ENCODE results near the gene NTF3.

Gene NTF3

DNA sequence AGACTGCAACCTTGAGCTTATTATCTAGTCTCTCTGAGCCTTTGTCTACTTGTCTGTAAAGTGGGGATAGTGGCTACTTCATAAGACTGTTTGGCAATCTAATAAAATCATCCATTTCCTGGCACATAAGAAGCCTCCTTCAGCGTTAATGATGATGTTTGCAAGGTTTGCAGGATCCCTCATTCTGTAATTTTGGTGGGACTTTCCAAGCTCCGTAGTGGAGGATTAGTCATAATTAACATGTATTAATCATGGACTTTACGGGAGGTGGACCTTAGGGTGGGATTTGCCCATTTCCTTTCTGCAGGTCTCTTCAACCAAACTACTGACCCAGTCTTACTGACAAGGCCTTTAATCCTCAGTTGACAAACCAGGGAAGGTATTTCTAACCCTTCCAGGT lies 66.2 kb downstream of the NTF3 start:
- no peaks in the 10 kb centered on the region for H3K36me3 ChIP-seq (ENCODE audit: control insufficient read depth, insufficient read depth, low read length)
- no peak overlapping the region for H3K4me3 ChIP-seq (ENCODE audit: insufficient read depth, low read depth, low read length, poor library complexity, severe bottlenecking)
- DNase-seq: no peak
- H3K27ac ChIP-seq (ENCODE audit: insufficient read depth, low read length, poor library complexity, severe bottlenecking): no peak overlapping the region
- H3K4me1 ChIP-seq (ENCODE audit: control insufficient read depth, insufficient read depth, low read length, poor library complexity, severe bottlenecking): no peaks in the 10 kb centered on the region
- H3K9me3 ChIP-seq (ENCODE audit: control insufficient read depth, low read length): no peaks in the 10 kb centered on the region
- no peaks in the 10 kb centered on the region for H3K27me3 ChIP-seq (replicated peaks; ENCODE audit: control insufficient read depth, insufficient read depth, low read length, poor library complexity, severe bottlenecking)

DNA sequence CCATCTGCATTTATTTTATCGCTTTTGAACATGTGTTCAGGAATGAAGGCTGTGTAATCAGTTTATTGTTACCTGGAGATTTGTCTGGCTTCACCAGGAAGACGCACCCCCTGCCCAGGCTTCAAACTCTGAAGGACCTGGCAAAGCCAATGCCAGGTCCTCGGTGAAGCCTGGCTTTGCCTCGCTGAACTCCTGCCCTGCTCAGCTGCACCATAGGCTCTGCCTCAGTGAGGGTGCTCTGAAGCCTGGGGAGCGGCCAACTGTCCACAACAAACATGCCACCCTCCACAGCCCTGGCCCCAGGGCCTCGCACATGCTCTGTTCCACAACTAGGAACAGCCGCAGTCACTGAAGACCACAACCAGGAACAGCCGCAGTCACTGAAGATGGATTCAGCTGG lies 66.9 kb downstream of the NTF3 start:
- no peak overlapping the region for H3K27ac ChIP-seq (ENCODE audit: insufficient read depth, low read length, poor library complexity, severe bottlenecking)

DNA sequence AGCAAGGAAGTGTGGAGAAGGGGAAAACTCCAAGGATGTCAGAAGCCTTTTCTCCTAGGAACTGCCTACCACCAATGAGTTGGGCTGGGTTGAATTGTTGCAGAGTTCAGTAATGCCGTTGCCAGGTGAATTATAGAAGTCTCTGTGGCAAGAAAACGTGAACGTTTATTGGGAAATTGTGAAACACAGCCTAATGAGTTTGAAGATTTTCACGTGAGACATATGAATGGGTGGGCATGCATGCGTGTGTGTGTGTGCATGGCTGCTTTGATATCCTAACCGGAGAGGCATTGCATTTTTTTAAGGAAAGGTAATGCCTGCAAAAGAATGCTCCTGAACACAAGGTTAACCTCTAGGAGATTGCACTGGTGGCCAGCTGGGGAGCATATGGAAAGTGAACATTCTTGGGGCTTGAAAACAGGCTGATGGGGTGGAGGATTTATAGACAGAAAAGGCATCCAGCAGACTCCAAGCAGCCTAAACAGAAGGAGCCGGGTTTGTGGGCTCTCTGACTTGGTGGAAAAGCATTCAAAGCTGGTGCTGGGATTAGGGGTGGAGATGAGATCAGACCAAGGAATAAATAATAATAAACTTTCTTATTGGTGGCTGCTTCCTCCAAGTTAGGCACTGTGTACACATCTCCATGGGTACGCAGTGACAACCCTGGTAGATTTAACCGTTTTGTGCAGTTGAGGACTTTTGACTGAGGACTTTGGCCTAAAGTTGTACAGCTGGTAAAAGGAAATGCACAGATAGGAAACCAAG lies 67.8 kb downstream of the NTF3 start:
- Histone ChIP-seq H3K36me3 (ENCODE audit: control insufficient read depth, insufficient read depth, low read length) (no peaks in the 10 kb centered on the region), H3K27ac (ENCODE audit: insufficient read depth, low read length, poor library complexity, severe bottlenecking) (no peak overlapping the region), H3K9me3 (ENCODE audit: control insufficient read depth, low read length) (no peaks in the 10 kb centered on the region), H3K27me3 (replicated peaks; ENCODE audit: control insufficient read depth, insufficient read depth, low read length, poor library complexity, severe bottlenecking) (no peaks in the 10 kb centered on the region), H3K4me3 (ENCODE audit: insufficient read depth, low read depth, low read length, poor library complexity, severe bottlenecking) (no peak overlapping the region), H3K4me1 (ENCODE audit: control insufficient read depth, insufficient read depth, low read length, poor library complexity, severe bottlenecking) (no peaks in the 10 kb centered on the region)
- DNase-seq: no peak

More for the DNA sequence above, 66.9 kb downstream of the NTF3 start:
- Histone ChIP-seq H3K4me3 (ENCODE audit: insufficient read depth, low read depth, low read length, poor library complexity, severe bottlenecking) (no peak overlapping the region), H3K9me3 (ENCODE audit: control insufficient read depth, low read length) (no peaks in the 10 kb centered on the region), H3K36me3 (ENCODE audit: control insufficient read depth, insufficient read depth, low read length) (no peaks in the 10 kb centered on the region), H3K4me1 (ENCODE audit: control insufficient read depth, insufficient read depth, low read length, poor library complexity, severe bottlenecking) (no peaks in the 10 kb centered on the region), H3K27me3 (replicated peaks; ENCODE audit: control insufficient read depth, insufficient read depth, low read length, poor library complexity, severe bottlenecking) (no peaks in the 10 kb centered on the region)
- no peak for DNase-seq

DNA sequence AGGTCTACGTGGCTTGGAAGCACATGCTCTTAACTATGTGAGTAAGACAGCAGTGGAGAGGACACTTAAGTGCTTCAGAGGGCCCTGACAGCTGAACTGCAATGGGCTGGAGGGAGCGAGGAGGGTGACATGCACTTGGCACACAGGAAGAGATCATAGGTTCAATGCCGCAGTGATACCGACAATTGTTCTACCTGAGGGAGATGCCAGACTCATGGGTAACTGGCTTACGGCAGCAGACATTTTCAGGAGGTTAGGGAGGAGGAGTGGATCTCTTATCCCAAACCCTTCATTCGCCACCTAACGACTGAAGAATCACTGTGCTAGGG lies 68.4 kb downstream of the NTF3 start:
- Histone ChIP-seq H3K4me3 (ENCODE audit: insufficient read depth, low read depth, low read length, poor library complexity, severe bottlenecking) (no peak overlapping the region), H3K4me1 (ENCODE audit: control insufficient read depth, insufficient read depth, low read length, poor library complexity, severe bottlenecking) (no peaks in the 10 kb centered on the region), H3K27me3 (replicated peaks; ENCODE audit: control insufficient read depth, insufficient read depth, low read length, poor library complexity, severe bottlenecking) (no peaks in the 10 kb centered on the region), H3K36me3 (ENCODE audit: control insufficient read depth, insufficient read depth, low read length) (no peaks in the 10 kb centered on the region), H3K27ac (ENCODE audit: insufficient read depth, low read length, poor library complexity, severe bottlenecking) (no peak overlapping the region), H3K9me3 (ENCODE audit: control insufficient read depth, low read length) (no peaks in the 10 kb centered on the region)
- no peak for DNase-seq

DNA sequence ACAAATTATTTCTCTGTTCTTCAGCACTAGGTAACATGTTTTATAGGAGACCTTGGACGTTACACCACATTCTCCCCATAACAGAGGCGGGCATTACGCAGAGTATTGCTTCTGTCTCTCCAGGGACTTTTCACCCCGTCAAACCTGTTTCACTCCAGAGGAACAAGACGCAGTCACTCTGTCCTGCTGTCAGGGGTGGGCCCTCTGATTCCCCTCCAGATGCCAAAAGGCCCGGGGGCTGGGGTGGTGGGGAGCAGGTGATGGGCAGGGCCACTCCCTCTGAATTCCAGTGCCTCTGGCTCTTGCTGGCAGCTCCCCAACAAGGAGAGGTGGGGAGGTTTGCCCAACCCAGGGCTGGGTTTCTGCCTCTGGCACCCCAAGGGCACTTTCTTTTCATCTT lies 71.9 kb downstream of the NTF3 start:
- Histone ChIP-seq H3K4me3 (ENCODE audit: insufficient read depth, low read depth, low read length, poor library complexity, severe bottlenecking) (no peak overlapping the region), H3K9me3 (ENCODE audit: control insufficient read depth, low read length) (no peaks in the 10 kb centered on the region), H3K27ac (ENCODE audit: insufficient read depth, low read length, poor library complexity, severe bottlenecking) (no peak overlapping the region), H3K27me3 (replicated peaks; ENCODE audit: control insufficient read depth, insufficient read depth, low read length, poor library complexity, severe bottlenecking) (no peaks in the 10 kb centered on the region), H3K4me1 (ENCODE audit: control insufficient read depth, insufficient read depth, low read length, poor library complexity, severe bottlenecking) (no peaks in the 10 kb centered on the region), H3K36me3 (ENCODE audit: control insufficient read depth, insufficient read depth, low read length) (no peaks in the 10 kb centered on the region)
- no peak for DNase-seq

DNA sequence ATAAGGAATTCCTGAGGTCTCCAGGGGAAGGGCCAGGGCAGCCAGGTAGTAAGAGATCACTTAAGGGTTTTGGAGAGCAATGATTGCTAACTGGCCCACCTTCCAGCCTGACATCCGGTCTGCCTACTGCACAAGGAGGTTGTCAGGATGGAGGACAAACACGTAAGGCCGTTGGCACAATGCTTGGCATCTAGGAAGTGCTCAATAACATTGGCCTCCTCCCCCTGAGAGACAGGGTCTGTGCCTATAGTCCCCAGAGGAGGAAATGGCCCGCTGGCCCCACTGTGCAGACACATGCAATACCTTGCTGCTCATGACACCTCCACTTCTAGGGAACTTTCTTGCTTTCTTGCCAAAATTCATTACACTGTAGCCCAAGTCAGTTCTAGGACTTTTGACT lies 73.2 kb downstream of the NTF3 start:
- H3K27me3 ChIP-seq (replicated peaks; ENCODE audit: control insufficient read depth, insufficient read depth, low read length, poor library complexity, severe bottlenecking): no peaks in the 10 kb centered on the region
- no peaks in the 10 kb centered on the region for H3K4me1 ChIP-seq (ENCODE audit: control insufficient read depth, insufficient read depth, low read length, poor library complexity, severe bottlenecking)
- H3K9me3 ChIP-seq (ENCODE audit: control insufficient read depth, low read length): no peaks in the 10 kb centered on the region
- DNase-seq: no peak
- H3K36me3 ChIP-seq (ENCODE audit: control insufficient read depth, insufficient read depth, low read length): no peaks in the 10 kb centered on the region
- H3K27ac ChIP-seq (ENCODE audit: insufficient read depth, low read length, poor library complexity, severe bottlenecking): no peak overlapping the region
- no peak overlapping the region for H3K4me3 ChIP-seq (ENCODE audit: insufficient read depth, low read depth, low read length, poor library complexity, severe bottlenecking)

DNA sequence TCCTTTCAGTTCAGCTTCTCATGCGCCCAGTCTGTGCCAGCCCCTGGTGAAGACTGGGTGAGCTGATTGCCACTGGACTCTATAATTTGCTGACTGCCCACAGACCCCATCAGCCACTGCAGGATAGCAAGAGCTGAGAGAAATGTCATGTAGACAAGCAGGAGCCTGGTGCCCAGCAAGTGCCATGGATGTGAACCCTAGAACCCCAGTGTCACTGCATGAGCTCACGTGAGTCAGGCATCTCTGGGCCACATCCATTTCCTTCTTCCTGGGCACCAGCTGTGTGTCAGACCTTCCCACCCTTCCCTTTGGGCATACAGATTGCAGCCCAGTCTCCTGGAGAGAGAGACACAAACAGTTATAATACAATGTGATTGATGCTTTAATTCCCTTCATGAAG lies 73.8 kb downstream of the NTF3 start:
- Histone ChIP-seq H3K27ac (ENCODE audit: insufficient read depth, low read length, poor library complexity, severe bottlenecking) (no peak overlapping the region), H3K36me3 (ENCODE audit: control insufficient read depth, insufficient read depth, low read length) (no peaks in the 10 kb centered on the region), H3K27me3 (replicated peaks; ENCODE audit: control insufficient read depth, insufficient read depth, low read length, poor library complexity, severe bottlenecking) (no peaks in the 10 kb centered on the region), H3K4me1 (ENCODE audit: control insufficient read depth, insufficient read depth, low read length, poor library complexity, severe bottlenecking) (no peaks in the 10 kb centered on the region), H3K9me3 (ENCODE audit: control insufficient read depth, low read length) (no peaks in the 10 kb centered on the region), H3K4me3 (ENCODE audit: insufficient read depth, low read depth, low read length, poor library complexity, severe bottlenecking) (no peak overlapping the region)
- DNase-seq: no peak

DNA sequence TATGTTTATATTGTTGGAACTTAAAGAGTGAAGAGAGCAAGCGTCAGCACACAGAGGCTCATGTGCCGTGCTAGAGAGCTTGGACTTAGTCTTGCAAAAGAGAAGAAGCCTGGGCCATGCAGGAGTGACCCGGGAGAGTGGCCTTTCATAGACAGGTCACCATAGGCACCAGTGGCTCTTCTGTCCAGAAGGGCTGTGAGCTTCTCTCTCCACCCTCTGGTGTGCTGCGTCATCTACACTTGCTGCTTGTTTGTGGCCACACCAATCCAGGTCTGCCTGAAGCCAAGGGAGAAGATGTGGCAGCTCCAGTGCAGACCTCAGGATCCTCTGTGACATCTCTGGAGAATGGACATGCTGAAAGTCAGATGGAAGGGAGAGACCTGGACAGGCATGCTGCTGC lies 74.4 kb downstream of the NTF3 start:
- H3K4me3 ChIP-seq (ENCODE audit: insufficient read depth, low read depth, low read length, poor library complexity, severe bottlenecking): no peak overlapping the region
- H3K27me3 ChIP-seq (replicated peaks; ENCODE audit: control insufficient read depth, insufficient read depth, low read length, poor library complexity, severe bottlenecking): no peaks in the 10 kb centered on the region
- H3K4me1 ChIP-seq (ENCODE audit: control insufficient read depth, insufficient read depth, low read length, poor library complexity, severe bottlenecking): no peaks in the 10 kb centered on the region
- no peak overlapping the region for H3K27ac ChIP-seq (ENCODE audit: insufficient read depth, low read length, poor library complexity, severe bottlenecking)
- no peaks in the 10 kb centered on the region for H3K36me3 ChIP-seq (ENCODE audit: control insufficient read depth, insufficient read depth, low read length)
- H3K9me3 ChIP-seq (ENCODE audit: control insufficient read depth, low read length): no peaks in the 10 kb centered on the region
- no peak for DNase-seq

DNA sequence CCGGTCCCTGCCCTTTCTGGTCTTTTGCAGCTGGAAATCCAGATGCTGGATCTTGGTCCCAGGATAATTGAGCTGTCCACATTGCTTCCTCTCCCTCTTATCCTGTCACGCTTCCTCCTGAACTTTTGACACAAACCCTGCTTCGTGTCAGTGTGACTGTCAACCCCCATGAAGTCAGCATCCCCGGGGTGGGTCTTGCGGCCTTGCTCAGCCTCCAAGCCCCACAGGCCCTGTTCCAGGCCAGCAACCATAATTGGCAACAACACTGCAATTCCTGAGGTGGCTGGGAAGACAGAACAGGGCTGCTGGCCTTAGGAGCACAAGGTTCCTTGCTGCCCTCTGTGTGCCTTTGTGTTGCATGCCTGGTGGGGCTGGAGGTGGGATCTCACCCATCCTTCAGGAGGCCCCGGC lies 74.9 kb downstream of the NTF3 start:
- no peak for DNase-seq
- Histone ChIP-seq H3K4me3 (ENCODE audit: insufficient read depth, low read depth, low read length, poor library complexity, severe bottlenecking) (no peak overlapping the region), H3K4me1 (ENCODE audit: control insufficient read depth, insufficient read depth, low read length, poor library complexity, severe bottlenecking) (no peaks in the 10 kb centered on the region), H3K27me3 (replicated peaks; ENCODE audit: control insufficient read depth, insufficient read depth, low read length, poor library complexity, severe bottlenecking) (no peaks in the 10 kb centered on the region), H3K36me3 (ENCODE audit: control insufficient read depth, insufficient read depth, low read length) (no peaks in the 10 kb centered on the region), H3K27ac (ENCODE audit: insufficient read depth, low read length, poor library complexity, severe bottlenecking) (no peak overlapping the region), H3K9me3 (ENCODE audit: control insufficient read depth, low read length) (no peaks in the 10 kb centered on the region)

DNA sequence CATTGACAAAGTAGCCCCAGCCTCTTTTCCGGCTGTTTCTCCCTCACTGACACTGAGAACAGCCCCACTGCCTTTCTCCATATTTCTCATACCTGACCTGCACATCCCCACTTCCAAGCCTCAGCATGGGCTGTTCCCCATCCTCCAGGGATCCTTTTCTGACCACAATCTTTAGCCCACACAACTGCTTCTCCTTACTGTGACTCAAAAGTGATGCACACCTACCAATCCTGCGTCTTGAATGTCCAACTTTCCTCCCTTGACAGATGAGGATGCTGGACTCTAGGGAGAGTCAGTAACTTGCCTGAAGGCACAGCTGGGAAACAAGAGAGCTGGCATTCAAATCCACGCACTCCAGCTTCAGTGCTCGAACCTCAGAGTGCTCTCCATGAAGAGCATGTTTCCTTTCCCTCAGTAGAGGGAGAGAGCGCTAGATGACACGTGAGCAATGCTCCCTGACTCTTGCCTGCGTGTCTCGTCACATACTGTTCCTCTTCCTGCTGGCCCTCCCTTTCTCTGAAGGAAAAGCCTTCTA lies 75.6 kb downstream of the NTF3 start:
- Histone ChIP-seq H3K27ac (ENCODE audit: insufficient read depth, low read length, poor library complexity, severe bottlenecking) (no peak overlapping the region), H3K9me3 (ENCODE audit: control insufficient read depth, low read length) (no peaks in the 10 kb centered on the region), H3K4me3 (ENCODE audit: insufficient read depth, low read depth, low read length, poor library complexity, severe bottlenecking) (no peak overlapping the region), H3K27me3 (replicated peaks; ENCODE audit: control insufficient read depth, insufficient read depth, low read length, poor library complexity, severe bottlenecking) (no peaks in the 10 kb centered on the region), H3K4me1 (ENCODE audit: control insufficient read depth, insufficient read depth, low read length, poor library complexity, severe bottlenecking) (no peaks in the 10 kb centered on the region), H3K36me3 (ENCODE audit: control insufficient read depth, insufficient read depth, low read length) (no peaks in the 10 kb centered on the region)
- no peak for DNase-seq
